H9 (cell line): ENCODE data around the gene CUEDC1. TPM values are rescaled to one million over a fixed set of nuclear protein-coding genes. Genes with fewer than 3 reads are reported as not detected.

Experiments
- DNase-seq: peaks from one replicate; pipeline ENCODE4 v3.0.0-alpha.2; 2017
- H2AFZ ChIP-seq: one replicate; pipeline ENCODE4 v1.6.1; 2013; ENCODE audit warnings: mild to moderate bottlenecking, low read length, control low read depth, moderate library complexity
- H2AK5ac ChIP-seq: 2 replicates; pipeline ENCODE4 v1.6.1; 2013; ENCODE audit warnings: low read length, control low read depth, mixed read lengths; ENCODE audit not compliant: insufficient read length
- H2BK120ac ChIP-seq: one replicate; pipeline ENCODE4 v1.6.1; 2013; ENCODE audit warnings: low read depth, mild to moderate bottlenecking, low read length, control low read depth, inconsistent platforms; ENCODE audit not compliant: poor library complexity, severe bottlenecking
- H2BK12ac ChIP-seq: 2 replicates; pipeline ENCODE4 v1.6.1; 2013; ENCODE audit warnings: low read length, control low read depth, mixed read lengths, low read depth; ENCODE audit not compliant: insufficient read length
- H2BK15ac ChIP-seq: 2 replicates; pipeline ENCODE4 v1.6.1; 2013; ENCODE audit warnings: low read depth, low read length, control low read depth
- H2BK20ac ChIP-seq: one replicate; pipeline ENCODE4 v1.6.1; 2013; ENCODE audit warnings: low read depth, mild to moderate bottlenecking, low read length, control low read depth, inconsistent platforms; ENCODE audit not compliant: poor library complexity, severe bottlenecking
- H2BK5ac ChIP-seq: 2 replicates; pipeline ENCODE4 v1.6.1; 2013; ENCODE audit warnings: low read length, control low read depth, mixed read lengths; ENCODE audit not compliant: insufficient read length
- H3K14ac ChIP-seq: 2 replicates; pipeline ENCODE4 v1.6.1; 2013; ENCODE audit warnings: low read length, control low read depth; ENCODE audit not compliant: insufficient read depth
- H3K18ac ChIP-seq: 2 replicates; pipeline ENCODE4 v1.6.1; 2013; ENCODE audit warnings: low read depth, mild to moderate bottlenecking, mixed read lengths, low read length, control low read depth; ENCODE audit not compliant: insufficient read length
- H3K23ac ChIP-seq: 2 replicates; pipeline ENCODE4 v1.6.1; 2013; ENCODE audit warnings: low read length, control low read depth, mixed read lengths, low read depth; ENCODE audit not compliant: insufficient read length
- H3K23me2 ChIP-seq: 2 replicates; pipeline ENCODE4 v1.6.1; 2013; ENCODE audit warnings: low read depth, mild to moderate bottlenecking, mixed read lengths, low read length, control low read depth; ENCODE audit not compliant: insufficient read length, poor library complexity, severe bottlenecking
- H3K27ac ChIP-seq: 2 replicates; pipeline ENCODE4 v1.5.1; 2013; ENCODE audit warnings: low read length, control low read depth, mixed read lengths, low read depth; ENCODE audit not compliant: insufficient read length
- H3K27me3 ChIP-seq: 2 replicates; pipeline ENCODE4 v1.6.1; 2013; ENCODE audit warnings: low read length, control low read depth, inconsistent platforms; ENCODE audit not compliant: insufficient read depth
- H3K4ac ChIP-seq: 2 replicates; pipeline ENCODE4 v1.6.1; 2013; ENCODE audit warnings: low read depth, mild to moderate bottlenecking, control low read depth, inconsistent platforms, low read length, moderate library complexity
- H3K4me1 ChIP-seq: 2 replicates; pipeline ENCODE4 v1.6.1; 2013; ENCODE audit warnings: low read length, control low read depth, inconsistent platforms; ENCODE audit not compliant: insufficient read depth
- H3K4me2 ChIP-seq: 2 replicates; pipeline ENCODE4 v1.6.1; 2013; ENCODE audit warnings: low read length, control low read depth, mixed read lengths; ENCODE audit not compliant: insufficient read length, insufficient read depth
- H3K56ac ChIP-seq: 2 replicates; pipeline ENCODE4 v1.6.1; 2013; ENCODE audit warnings: low read depth, mild to moderate bottlenecking, mixed read lengths, low read length, control low read depth; ENCODE audit not compliant: insufficient read length
- H3K79me1 ChIP-seq: 2 replicates; pipeline ENCODE4 v1.6.1; 2013; ENCODE audit warnings: low read depth, mild to moderate bottlenecking, moderate library complexity, low read length, control low read depth, inconsistent platforms; ENCODE audit not compliant: insufficient read depth, poor library complexity, severe bottlenecking
- H3K79me2 ChIP-seq: 2 replicates; pipeline ENCODE4 v1.6.1; 2013; ENCODE audit warnings: low read length, control low read depth, inconsistent platforms; ENCODE audit not compliant: insufficient read depth
- H3K9ac ChIP-seq: 2 replicates; pipeline ENCODE4 v1.6.1; 2013; ENCODE audit warnings: low read length, control low read depth, mixed read lengths; ENCODE audit not compliant: insufficient read length; ENCODE audit errors: extremely low read depth
- H3K9me3 ChIP-seq: one replicate; pipeline ENCODE4 v1.6.1; 2013; ENCODE audit warnings: low read depth, low read length, inconsistent platforms; ENCODE audit not compliant: control insufficient read depth
- H3T11ph ChIP-seq: one replicate; pipeline ENCODE4 v1.6.1; 2013; ENCODE audit warnings: mild to moderate bottlenecking, low read length, control low read depth, inconsistent platforms
- H4K20me1 ChIP-seq: one replicate; pipeline ENCODE4 v1.6.1; 2013; ENCODE audit not compliant: control insufficient read depth, insufficient read length, insufficient read depth
- H4K5ac ChIP-seq: 2 replicates; pipeline ENCODE4 v1.6.1; 2013; ENCODE audit warnings: low read depth, mild to moderate bottlenecking, mixed read lengths, low read length, control low read depth; ENCODE audit not compliant: insufficient read length
- H4K8ac ChIP-seq: replicated peaks from 2 replicates; pipeline ENCODE4 v1.6.1; 2013; ENCODE audit warnings: low read length, control low read depth, mixed read lengths, low read depth; ENCODE audit not compliant: insufficient read length
- H4K91ac ChIP-seq: 2 replicates; pipeline ENCODE4 v1.6.1; 2013; ENCODE audit warnings: low read depth, mild to moderate bottlenecking, moderate library complexity, mixed read lengths, low read length, control low read depth; ENCODE audit not compliant: insufficient read length
- H3K27ac Mint-ChIP-seq, 3 experiments: 2 replicates in 2 of 3; 3 replicates in 1 of 3; pipeline ENCODE4 v1.8.0; 2020 to 2021; ENCODE audit warnings: mixed read lengths in 3 of 3, mild to moderate bottlenecking in 1 of 3, moderate library complexity in 1 of 3
- H3K27me3 Mint-ChIP-seq: 2 replicates; pipeline ENCODE4 v1.8.0; 2021; ENCODE audit warnings: low read depth, mild to moderate bottlenecking, moderate library complexity, mixed read lengths
- H3K36me3 Mint-ChIP-seq, 3 experiments: 2 replicates in 2 of 3; 3 replicates in 1 of 3; pipeline ENCODE4 v1.8.0; 2020 to 2021; ENCODE audit warnings: low read depth in 3 of 3, mixed read lengths in 3 of 3; ENCODE audit not compliant: insufficient read depth in 1 of 3
- H3K4me1 Mint-ChIP-seq, 2 experiments: 2 replicates each; pipeline ENCODE4 v1.8.0; 2020; ENCODE audit warnings: mixed read lengths in 2 of 2
- H3K4me3 Mint-ChIP-seq, 2 experiments: 2 replicates in 1 of 2; 3 replicates in 1 of 2; pipeline ENCODE4 v1.8.0; 2020 to 2021; ENCODE audit warnings: mild to moderate bottlenecking in 2 of 2, mixed read lengths in 2 of 2, moderate library complexity in 1 of 2
- H3K9me3 Mint-ChIP-seq, 2 experiments: 2 replicates in 1 of 2; 3 replicates in 1 of 2; pipeline ENCODE4 v1.8.0; 2020; ENCODE audit warnings: mild to moderate bottlenecking in 2 of 2, mixed read lengths in 2 of 2, moderate library complexity in 1 of 2
- WGBS: extraction: QIAGEN DNeasy Blood & Tissue Kit; methylation state at CpG from one replicate; pipeline ENCODE4 v1.1.7; 2013; ENCODE audit warnings: missing lambda C conversion rate, low lambda C conversion rate, mixed read lengths; ENCODE audit not compliant: insufficient read length; ENCODE audit errors: extremely low coverage; 5-methylcytosine and 5-hydroxymethylcytosine counted together
- total RNA-seq: library from RNA; stranded (reverse); gene quantifications from 2 replicates; pipeline ENCODE4 v1.2.1, GENCODE V29; 2021
- TF ChIP-seq, protein P1 (sequence below): fragments of 200-600 bp; sonication (generic); conservative IDR thresholded peaks from 3 replicates; pipeline ENCODE4 v1.8.0; 2021; ENCODE audit warnings: antibody characterized with exemption, mild to moderate bottlenecking

The CUEDC1 gene
- total RNA-seq, 1 experiment from 2014 or later, result 7.3 TPM

DNA sequence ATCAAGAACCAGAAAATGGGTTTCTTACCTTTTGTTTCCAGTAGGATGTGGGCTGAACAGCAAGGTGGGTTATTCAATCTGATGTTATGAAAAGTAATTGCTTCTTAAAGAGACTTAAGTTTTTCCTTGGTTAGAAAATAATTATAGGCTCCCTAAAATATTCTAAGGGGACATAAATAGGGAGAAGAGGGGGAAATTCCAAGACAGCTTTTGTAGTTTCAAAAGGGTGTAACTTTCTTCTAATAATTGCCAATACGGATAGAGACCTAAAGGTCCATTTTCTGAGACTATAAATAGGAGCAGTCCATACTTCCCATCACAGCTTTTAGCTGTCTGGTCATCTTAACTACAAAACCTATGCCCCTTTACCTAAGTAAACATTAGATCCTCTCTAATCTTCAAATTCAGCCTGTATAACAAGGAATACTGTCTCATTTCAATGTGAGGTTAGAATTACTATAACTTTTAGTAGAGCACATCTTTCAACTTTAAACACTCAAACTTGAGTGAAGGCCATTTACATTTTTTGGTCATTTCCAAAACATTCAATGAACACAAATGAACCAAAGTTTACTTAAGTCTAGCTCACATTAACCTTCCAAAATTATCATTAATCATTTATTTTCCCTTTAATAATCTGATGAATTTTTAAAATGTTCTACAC is 46.4 kb upstream of the CUEDC1 start:
- H2BK12ac ChIP-seq, result no peak overlapping the region
- H2BK20ac ChIP-seq, result no peak overlapping the region
- H3K18ac ChIP-seq, result no peak overlapping the region
- H2AFZ ChIP-seq, result no peak overlapping the region
- peaks cover 42 to 88% (median 70%) of the 10 kb centered on the region in 3 experiments for H3K36me3 Mint-ChIP-seq
- peaks cover 1% of the 10 kb centered on the region in 2 experiments; a peak in 2 of 5 replicates for H3K9me3 Mint-ChIP-seq
- H3K27me3 Mint-ChIP-seq, result no peaks in the 10 kb centered on the region; the same call in 1 of the 2 replicates
- H2BK15ac ChIP-seq, result no peak overlapping the region
- no peak overlapping the region for H3K4ac ChIP-seq
- H3K27me3 ChIP-seq, result no peaks in the 10 kb centered on the region
- no peaks in the 10 kb centered on the region for H3K9me3 ChIP-seq
- no peak overlapping the region for H3K9ac ChIP-seq
- DNase-seq, result no peak
- no peak overlapping the region for H3K23ac ChIP-seq
- peaks cover 3% of the 10 kb centered on the region for H3K23me2 ChIP-seq
- WGBS, result no CpG with 5 or more reads among the region's 1 CpG
- H3K4me3 Mint-ChIP-seq, result no peak overlapping the region
- H4K8ac ChIP-seq, result no peak overlapping the region
- TF ChIP-seq, protein P1, sequence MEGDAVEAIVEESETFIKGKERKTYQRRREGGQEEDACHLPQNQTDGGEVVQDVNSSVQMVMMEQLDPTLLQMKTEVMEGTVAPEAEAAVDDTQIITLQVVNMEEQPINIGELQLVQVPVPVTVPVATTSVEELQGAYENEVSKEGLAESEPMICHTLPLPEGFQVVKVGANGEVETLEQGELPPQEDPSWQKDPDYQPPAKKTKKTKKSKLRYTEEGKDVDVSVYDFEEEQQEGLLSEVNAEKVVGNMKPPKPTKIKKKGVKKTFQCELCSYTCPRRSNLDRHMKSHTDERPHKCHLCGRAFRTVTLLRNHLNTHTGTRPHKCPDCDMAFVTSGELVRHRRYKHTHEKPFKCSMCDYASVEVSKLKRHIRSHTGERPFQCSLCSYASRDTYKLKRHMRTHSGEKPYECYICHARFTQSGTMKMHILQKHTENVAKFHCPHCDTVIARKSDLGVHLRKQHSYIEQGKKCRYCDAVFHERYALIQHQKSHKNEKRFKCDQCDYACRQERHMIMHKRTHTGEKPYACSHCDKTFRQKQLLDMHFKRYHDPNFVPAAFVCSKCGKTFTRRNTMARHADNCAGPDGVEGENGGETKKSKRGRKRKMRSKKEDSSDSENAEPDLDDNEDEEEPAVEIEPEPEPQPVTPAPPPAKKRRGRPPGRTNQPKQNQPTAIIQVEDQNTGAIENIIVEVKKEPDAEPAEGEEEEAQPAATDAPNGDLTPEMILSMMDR, result no peak
- no peak overlapping the region for H3T11ph ChIP-seq
- no peak overlapping the region for H2AK5ac ChIP-seq
- H3K27ac ChIP-seq, result no peak overlapping the region
- peaks cover 21% of the 10 kb centered on the region for H3K79me2 ChIP-seq
- H3K4me2 ChIP-seq, result no peak overlapping the region
- peaks cover 3% of the 10 kb centered on the region; the same call in 1 of the 2 replicates for H3K4me1 ChIP-seq
- H4K20me1 ChIP-seq, result no peaks in the 10 kb centered on the region
- no peaks in the 10 kb centered on the region for H3K79me1 ChIP-seq
- no peak overlapping the region for H4K91ac ChIP-seq
- H3K14ac ChIP-seq, result no peak overlapping the region
- H3K4me1 Mint-ChIP-seq, result peaks cover 31 to 36% of the 10 kb centered on the region in 2 experiments
- H2BK5ac ChIP-seq, result no peak overlapping the region
- H3K27ac Mint-ChIP-seq, result peak overlapping the region in 1 of 3 experiments; percentile 82; a peak in 2 of 7 replicates
- no peak overlapping the region for H4K5ac ChIP-seq
- no peak overlapping the region for H3K56ac ChIP-seq
- no peak overlapping the region for H2BK120ac ChIP-seq
